GM18520 (cell line): ENCODE data around the gene PRKCD.

Source experiments
- ATAC-seq: cut with Tn5 transposase; IDR thresholded peaks from one replicate; pipeline ENCODE4 v1.9.1; 2021; ENCODE audit not compliant: unreplicated experiment

PRKCD gene

DNA sequence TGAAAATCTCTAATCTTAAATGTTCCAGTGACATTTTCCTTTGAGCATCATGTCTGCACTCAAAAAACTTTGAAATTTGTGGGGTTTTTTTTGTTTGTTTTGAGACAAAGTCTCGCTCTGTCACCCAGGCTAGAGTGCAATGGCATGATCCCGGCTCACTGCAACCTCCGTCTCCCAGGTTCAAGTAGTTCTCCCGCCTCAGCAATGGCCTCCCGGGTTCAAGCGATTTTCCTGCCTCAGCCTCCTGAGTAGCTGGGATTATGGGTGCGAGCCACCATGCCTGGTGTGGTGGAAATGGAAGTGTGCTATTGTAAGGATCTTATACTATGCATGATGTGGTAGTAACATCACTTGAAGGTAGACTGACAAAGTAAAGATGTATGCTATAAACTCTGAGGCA, 52.3 kb downstream of the PRKCD start:
- ATAC-seq = no peak

DNA sequence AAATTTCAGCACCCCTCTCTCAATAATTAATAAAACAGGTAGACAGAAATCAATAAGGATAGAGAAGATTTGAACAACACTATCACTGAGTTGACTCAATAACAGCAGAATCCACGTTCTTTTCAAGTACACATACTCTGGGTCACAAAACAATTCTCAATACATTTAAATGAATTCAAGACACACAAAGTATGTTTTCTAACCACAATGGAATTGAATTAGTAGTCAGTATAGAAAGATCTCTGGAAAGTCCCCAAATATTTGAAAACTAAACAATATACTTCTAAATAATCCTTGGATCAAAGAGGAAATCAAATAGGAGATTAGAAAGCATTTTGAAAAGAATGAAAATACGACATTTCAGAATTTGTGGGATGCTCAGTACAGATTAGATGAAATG, 54.8 kb downstream of the PRKCD start:
- no peak for ATAC-seq

DNA sequence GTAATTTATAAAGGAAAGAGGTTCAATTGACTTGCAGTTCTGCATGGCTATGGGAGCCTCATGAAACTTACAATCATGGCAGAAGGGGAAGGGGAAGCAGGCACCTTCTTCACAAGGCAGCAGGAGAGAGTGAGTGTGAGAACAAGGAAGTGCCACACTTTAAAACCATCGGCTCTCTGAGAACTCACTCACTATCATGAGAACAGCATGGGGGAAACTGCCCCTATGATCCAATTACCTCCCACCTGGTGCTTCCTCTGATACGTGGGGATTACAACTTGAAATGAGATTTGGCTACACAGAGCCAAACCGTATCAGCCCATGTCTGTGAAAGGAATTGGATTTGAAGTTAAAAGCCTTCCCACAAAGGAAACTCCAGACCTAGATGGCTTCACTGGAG, 55.7 kb downstream of the PRKCD start:
- ATAC-seq = no peak

DNA sequence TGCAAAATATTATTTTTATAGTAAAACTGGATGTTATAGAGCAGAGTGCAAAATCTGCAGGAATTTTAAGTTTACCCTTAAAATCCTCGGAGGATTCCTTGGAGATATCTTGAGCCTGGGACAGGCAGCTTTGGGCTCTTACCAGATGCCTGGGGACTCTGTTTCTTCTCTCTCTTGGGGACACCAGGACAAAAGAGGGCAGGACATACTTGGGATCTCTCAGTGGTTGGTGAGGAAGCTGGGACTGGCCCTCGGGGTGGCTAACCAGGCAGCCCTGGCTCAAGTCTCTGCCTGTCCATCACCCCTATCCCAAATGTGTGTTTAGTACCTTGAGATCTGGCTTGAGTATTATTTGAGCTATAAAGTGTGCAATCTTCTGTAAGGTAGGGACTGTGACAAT, 56.2 kb downstream of the PRKCD start:
- no peak for ATAC-seq

DNA sequence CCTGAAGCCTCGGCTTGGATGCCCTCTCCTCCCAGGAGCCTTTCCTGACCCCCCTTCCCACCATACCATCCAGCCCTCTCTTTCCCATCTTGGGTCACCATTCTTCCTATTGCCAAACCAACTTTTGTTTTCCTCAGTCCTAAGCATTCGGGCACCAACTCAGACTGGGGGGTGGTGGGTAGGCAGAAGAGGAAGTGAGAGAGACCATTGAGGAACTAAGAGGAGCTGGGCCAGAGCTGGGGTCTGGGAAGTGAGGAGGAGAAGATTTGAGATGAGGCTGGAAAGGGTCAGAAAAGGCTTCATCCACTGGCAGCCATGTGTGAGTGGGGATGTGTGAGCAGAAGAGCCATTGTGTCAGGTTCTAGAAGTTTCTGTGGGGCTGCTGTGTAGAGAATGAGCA, 57.1 kb downstream of the PRKCD start:
- ATAC-seq = no peak

DNA sequence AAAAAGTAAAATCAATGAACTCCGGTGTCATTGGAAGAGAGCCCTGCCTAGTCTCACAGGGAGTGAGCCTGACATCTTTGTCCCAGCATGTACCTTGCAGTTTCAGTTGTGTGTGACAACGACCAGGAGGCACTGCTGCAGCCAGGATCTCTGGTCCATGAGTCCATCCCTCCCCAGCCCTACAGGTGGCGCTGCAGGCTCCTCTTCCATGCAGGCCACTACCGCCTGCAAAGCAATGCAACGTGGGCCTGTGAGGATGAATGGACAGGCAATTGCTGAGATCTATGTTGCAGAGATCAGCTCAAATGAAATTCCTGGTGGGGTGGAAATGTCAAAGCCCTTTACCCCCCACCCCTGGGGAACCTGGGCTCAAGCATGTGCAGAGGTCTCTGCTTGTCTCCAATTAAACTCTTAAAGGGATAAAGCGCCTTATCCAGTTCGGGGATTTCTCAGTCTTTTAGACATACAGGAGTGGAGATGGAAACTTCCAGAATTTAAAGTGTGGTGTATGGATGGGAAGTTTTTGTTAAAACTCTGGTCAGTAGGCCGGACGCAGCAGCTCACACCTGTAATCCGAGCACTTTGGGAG, 59.0 kb downstream of the PRKCD start:
- no peak for ATAC-seq

DNA sequence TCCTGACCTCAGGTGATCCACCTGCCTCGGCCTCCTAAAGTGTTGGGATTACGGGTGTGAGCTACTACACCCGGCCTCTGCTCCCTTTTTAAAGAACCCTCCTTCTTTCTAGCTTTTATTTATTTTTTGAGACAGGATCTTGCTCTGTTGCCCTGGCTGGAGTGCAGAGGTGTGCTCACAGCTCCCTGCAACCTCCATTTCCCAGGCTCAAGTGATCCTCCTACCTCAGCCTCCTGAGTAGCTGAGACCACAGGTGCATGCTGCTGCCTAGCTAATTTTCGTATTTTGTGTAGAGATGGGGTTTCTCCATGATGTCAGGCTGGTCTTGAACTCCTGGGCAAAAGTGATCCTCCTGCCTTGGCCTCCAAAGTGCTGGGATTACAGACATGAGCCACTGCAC, 60.3 kb downstream of the PRKCD start:
- ATAC-seq = no peak

DNA sequence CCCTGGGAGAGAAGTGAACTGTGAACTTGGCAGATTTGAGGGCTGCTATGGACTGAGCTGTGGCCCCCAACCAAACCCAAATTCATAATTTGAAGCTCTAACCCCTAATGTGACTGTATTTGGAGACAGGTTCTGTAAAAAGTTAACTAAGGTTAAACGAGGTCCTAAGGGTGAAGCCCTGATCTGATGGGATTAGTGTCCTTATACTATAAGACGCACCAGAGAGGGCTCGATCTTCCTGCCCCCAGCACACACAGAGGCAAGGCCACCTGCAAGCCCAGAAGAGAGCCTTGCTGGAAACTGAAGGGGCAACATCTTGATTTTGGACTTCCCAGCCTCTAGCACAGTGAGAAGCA, 60.8 kb downstream of the PRKCD start:
- ATAC-seq = no peak

DNA sequence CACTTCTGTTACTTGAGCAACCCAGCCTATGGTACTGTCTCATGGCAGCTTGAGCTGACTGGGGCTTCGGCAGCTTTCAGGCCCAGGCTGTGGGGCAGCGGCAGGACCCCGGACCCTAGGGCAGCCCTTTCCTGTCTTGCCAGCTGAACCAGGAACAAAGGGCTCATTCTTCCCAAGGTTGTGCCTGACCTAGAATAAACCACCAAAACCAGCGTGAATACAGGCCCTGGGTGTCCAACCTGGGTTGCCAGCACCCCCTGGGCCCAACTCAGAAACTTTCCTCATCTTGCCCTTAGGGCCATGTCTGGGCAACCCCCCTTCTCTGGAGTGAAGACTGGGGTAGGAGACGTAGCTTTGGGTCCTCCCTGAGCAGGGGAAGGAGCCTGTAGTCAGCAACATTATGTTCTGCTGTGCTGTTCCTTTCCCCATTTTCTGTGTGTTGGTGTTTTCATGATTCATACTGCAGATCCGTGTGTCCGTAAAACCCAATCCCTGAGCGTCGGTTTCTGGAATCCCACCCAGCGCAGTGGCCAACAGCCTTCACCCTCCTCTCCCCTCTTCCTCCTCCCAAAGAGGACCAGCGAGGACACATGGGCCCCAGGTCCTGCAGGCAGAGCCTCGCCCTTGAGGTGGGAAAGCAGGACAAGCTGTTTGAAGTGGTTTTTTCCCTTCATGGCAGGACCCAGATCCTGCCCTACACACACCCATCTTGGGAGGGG, 61.3 kb downstream of the PRKCD start:
- no peak for ATAC-seq

DNA sequence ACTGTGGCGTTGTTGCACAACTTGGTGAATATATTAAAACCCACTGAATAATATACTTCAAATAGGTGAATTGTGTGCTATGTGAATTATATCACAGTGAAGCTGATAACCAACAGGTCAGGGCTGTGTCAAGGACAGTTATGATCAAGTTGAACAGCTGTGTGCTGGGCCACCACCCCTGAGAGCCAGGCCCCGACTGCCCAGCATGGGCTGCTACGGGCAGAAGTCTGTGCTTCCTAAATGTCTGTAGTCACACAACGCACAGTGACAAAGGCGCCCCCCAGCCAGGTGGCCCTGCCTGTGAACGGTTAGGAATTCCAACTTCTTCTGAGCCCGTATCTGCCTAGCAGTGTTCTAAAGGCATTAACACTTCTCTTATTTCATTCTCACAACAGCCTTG, 62.0 kb downstream of the PRKCD start:
- ATAC-seq = no peak

DNA sequence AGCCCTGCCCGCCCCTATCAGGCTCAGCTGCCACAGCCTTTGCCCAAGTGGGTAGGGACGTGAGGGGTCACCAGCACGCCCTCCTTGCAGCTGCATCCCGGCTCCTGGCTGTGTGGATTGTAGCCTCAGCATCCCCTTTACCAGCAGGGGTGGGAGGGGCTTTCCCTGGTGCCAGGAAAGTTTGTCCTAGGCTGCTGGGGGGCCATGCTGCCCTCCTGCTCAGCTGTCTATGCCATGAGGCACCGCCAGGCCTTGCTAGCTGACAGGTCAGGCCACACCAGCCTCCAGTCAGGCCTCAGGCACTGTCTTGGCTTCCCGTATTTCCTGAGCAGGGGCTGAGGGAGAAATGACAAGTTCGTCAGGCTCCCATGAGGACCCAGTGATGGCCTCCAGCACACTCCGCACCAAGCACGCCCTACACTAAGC, 62.5 kb downstream of the PRKCD start:
- ATAC-seq = no peak

DNA sequence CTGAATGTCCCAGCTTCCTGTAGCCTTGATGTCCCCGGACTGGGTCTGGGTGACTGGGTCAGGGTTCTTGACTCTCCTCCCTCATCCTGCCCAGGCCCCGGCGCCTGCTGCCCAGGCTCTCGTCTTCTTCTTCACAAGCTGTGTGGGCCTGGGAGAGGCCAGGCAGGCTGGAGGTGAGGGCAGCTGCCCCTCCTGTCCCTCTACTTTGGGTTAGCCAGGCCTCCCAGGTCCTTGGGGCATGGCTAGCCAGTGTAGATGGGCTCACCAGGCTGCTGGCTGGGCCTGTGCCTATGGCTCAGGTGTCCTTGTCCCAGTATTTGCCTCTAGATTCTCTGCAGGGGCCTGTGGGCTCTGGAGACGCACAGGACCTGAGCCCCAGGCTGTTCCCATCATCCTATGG, 63.0 kb downstream of the PRKCD start:
- ATAC-seq = no peak

DNA sequence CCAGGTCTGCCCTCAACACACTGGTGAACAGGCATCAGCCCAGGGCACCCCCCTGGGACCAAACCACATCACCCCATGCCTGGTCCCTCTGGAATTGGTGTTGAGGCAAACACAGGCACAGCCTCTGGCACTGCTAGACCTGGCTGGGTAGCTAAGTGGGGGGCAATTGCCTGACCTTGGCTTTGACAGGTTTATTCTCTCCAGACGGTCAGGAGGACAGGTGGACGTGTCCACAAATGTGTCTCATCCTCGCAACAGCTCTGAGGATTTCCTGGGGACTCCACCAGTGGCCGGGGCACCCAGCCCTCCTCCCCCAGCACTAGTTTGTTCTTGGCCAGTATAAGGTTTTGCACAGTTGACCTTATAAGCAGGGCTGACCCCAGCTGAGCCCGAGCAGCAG, 63.5 kb downstream of the PRKCD start:
- no peak for ATAC-seq

DNA sequence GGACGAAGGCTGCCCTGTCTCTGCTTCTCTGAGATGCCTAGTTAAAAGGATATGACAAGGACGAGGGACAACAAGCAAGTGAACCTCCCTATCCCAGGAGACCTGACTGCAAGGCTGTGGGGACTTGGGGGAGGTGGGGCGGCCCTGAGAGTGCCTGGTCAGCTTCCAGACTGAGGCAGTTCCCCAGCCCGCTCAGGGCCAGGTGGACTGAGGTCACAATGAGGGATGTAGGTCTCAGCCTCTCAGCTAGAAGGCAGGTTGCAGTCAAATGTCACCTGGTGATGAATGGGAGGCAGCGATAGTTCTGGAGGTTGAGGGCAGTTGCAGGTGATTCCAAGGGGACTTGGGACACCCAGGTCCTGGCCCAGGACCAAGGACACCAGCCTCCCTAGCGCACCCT, 64.2 kb downstream of the PRKCD start:
- no peak for ATAC-seq

DNA sequence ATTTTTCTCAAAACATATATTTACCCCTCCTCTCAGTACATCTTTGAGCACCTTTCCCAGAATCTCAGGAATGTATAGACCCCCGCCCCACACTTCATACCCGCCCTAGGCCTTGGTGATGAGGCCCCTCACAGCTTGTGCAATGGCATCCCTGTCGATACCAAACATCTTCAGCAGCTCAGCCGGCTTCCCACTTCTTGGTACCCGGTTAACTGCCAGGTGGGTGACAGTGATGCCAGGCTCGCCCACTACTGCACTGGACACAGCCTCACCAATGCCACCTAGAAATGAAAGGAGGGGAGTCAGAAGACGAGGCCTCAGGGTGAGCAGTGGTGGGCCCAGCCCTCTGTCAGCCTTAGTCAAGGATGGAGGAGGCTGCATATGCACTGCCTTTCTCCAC, 64.6 kb downstream of the PRKCD start:
- ATAC-seq = no peak

DNA sequence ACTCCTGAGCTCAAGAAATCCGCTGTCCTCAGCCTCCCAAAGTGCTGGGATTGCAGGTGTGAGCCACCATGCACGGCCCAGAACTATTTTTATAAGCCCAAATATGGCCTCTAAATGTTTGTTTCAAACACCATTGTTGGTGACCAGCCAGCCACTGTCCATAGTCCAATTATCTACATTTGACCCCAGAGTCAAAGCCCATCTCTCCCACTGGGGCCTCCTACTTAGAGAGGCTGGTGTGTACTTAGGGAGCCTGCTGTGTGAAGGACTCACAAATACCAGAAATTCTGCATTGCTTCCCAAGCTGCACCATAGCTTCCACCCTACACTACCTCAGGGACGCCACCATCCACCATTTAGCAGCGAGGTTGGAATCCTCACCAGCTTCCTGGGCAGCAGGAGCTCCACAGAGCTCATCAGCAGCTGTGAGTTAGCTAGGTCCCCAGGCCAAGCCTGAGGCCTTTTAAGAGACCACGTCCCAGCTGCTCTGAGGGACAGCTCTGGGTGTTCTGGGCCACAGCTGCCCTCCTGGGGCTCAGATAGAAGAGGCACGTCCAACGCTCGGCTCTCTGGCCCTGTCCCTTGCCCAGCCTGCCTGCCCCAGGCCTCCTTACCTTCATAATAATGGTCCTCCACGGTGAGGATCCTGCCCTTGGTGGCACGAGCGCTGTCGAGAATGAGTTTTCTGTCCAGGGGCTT, 65.3 kb downstream of the PRKCD start:
- ATAC-seq = no peak

DNA sequence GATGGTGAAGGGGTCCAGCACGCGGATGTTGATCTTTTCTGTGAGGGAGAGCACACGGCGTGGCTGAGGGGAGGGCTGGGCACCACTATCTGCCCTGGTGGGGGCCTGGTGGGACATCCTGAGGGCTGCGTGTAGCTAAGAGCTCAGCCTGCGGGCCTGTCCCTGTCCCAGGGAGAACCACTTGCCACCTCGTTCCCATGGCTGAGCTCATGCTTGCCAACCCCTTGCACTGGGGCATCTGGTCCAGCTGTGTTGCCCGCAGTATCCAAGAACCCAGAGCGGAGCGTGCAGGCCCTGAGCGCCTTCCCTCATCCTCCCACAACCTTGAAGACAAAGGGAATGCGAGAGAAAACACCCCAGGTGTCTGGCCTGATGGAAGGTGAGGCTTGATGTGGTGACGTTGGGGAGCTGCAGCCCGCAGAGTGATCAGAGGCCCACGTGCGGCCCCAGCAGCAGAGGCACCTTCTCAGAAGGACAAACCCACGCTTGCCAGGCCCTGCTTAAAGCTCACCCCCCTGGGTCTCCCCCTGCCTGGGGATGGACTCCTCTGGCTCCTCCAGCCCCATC, 65.9 kb downstream of the PRKCD start:
- ATAC-seq = no peak

DNA sequence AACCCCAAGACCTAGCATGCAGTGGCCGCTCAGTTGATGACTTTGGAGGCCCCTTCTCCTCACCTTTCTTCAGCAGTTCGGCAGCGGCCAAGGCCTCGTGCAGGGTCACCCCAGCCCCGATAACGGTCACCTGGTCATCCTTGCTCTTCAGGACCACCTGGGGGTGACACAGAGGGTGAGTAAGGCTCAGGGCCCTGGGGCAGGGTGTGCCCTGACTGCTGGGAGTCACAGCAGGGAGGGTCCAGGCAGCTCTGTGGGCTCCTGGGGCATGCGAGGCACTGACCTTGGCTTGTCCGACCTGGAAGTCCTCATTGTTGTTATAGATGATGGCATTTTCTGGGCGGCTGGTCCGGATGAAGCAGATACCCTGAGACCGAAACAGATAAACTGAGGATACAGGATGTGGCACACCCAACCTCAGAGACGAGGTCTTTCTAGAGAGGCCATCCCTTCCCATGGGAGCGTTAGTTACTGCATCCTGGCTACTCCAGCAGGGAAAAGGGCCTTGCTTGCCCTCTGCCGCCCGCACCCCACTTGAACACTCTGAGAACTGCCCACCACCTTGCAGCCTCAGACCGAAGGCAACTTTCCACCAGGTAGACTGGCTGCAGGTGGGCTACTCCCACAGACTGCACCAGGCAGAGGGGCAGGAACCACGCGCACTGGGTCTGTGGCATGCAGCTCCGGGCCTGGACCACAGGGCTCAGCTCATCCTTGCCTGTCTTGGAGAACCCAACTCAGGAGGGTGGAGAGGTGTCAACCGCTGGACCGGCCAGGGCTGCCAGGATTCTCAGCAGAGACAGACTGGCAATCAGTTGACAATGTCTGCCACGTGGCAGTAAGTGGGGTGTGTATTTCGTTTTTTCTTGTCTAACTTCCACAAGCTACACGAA, 67.2 kb downstream of the PRKCD start:
- ATAC-seq = no peak

DNA sequence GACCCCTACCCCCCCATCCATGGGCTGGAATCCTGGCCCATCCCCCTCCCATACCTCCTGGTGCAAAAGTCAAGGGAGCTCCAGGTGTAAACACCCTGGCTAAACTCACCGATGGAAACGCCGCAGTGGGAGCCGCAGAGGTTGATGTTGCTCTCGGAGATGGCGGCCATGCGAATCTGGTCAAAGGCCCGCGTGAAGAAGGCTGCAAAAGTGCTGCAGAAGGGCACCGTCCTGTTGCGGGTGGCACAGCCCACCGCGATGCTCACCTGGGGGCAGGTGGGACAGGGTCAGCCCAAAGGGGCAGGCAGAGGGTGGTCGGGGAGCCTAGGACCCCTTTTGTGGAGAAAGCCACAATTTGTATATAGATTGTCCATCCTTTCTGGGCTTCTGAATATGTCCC, 68.2 kb downstream of the PRKCD start:
- ATAC-seq = no peak

DNA sequence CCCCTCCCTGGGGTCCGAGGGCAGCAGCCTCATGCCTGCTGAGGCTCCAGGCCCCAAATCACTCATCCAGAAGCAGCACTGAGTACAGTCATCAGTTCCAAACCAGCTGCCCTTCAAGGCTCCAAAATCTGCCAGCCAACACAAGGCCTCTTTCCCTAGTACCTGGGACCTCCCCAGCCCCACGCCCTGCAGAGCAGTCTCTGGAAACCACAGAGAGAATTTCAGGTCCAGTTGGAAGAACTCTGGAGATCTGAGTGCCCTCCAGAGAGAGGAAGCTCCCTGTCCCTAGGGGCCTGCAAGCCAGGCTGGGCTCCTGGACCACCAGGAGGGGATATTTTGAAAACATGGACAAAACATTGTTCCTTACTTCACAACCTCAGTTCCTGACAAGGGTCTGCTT, 68.6 kb downstream of the PRKCD start:
- no peak for ATAC-seq

DNA sequence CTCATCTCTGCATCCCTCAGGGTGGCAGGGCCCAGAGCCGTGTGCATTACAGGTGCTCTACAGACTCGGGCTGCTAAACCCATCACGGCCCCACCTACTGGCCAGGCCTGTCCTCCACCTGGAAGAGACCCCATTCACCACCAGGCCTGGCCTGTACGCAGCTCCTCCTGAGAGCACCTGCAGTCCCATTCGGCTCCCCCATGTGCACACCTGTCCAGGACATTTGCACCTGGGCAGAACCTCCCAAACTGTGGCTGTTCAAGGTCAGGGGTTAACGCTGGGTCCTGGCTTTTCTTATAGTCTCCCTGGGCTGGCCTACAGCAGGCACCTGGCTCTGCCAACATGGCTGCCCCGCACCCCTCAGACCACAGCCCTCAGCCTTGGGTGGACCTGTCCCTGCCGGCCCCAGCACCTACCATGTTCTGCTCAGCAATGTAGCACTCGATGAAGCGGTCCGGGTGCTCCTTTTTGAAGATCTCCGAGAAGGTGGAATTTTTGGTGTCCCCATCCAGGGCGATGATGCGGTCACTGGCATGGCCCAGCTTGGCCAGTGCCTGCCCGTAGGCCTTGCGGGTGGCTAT, 69.1 kb downstream of the PRKCD start:
- no peak for ATAC-seq
